EH (cell line): Measurements from ENCODE around the gene DUOXA2.
"Not testable (repeated sequence)": the region's sequence is repeated elsewhere in the genome, so short reads cannot be mapped to it uniquely, and the experiment has no call there.

Source experiments
- DNase-seq: peaks from one replicate; pipeline ENCODE4 v3.0.0-alpha.2; 2015; ENCODE audit warnings: low read depth

Gene DUOXA2

GRCh38 chr15:45114076-45114750 lies at the start of gene DUOXA2, which contains the start of gene DUOX2:
TSS of gene DUOXA2 (plus strand) at chr15:45114326. CDS start at chr15:45114606, 280 bp downstream.
TSS of gene DUOX2 (minus strand) at chr15:45114172. CDS start at chr15:45113411, 761 bp downstream.
- DNase-seq = no peak

- DNase-seq = peak; percentile 32
Observed at GRCh38 chr15:45064386-45064785, 49.7 kb upstream of the DUOXA2 start.

DNA sequence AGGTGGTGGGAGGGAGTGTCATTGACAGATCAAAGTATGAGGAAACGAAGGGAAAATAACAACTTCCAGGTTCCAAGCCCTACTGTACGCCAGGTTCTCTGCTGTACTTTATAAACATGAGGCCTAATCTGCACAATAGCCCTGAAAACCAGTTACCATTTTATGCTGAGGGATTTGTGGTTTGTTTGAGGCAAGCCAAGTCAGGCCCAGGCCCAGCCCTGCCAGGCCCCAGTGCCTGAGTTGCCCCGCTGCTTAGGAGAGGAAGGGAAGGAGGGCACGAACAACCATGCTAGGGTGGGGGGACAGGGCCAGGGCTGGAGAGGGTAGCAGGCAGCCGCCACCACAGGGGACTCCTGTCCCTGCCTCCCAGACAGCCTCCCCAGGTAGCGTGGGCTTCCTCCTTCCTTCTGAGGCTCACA lies 44.2 kb upstream of the DUOXA2 start:
- not testable (repeated sequence) for DNase-seq

DNA sequence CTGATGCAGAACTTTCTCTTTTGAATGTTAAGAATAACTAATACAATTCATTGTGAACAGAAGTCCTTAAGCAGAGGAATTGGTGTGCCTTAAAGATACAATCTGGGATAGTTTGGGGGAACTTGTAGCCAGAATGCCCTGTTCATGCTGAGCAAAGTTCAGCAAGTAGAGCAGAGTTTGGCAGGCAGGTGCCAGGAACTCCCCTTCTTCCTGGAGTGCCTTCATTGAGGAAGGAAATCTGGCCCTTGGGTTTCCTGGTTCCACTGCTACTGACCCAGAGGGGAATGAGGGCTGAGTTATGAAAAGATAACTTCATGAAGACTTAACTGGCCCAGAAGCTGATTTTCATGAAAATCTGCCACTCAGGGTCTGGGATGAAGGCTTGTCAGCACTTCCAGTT lies 40.5 kb upstream of the DUOXA2 start:
- DNase-seq = not testable (repeated sequence)

- DNase-seq = not testable (repeated sequence)
Observed at GRCh38 chr15:45075440-45076320, 38.4 kb upstream of the DUOXA2 start.

DNA sequence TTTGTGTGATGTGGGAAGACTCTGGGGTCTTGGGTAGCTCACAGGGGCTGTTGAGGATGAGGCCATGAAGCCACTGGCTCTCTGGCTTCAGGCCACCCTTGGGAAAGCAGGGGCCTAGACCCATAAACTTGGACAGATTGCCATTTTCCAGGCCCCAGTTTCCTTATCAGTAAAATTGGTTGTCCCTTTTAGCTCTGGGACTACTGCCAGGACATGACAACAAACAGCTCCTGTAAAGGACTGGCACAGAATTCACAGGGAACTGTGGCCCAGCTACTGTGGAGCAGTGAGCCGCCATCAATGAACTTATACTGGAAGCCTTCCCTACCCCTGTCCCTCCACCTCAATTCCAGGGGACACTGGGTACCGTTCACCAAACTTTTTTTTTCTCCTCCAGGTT lies 36.7 kb upstream of the DUOXA2 start:
- not testable (repeated sequence) for DNase-seq

- not testable (repeated sequence) for DNase-seq
Observed at GRCh38 chr15:45079201-45079600, 34.9 kb upstream of the DUOXA2 start.

GRCh38 chr15:45079628-45080246 lies 34.4 kb upstream of the DUOXA2 start:
- DNase-seq = not testable (repeated sequence)

GRCh38 chr15:45080593-45080992 lies 33.5 kb upstream of the DUOXA2 start:
- DNase-seq = not testable (repeated sequence)

DNA sequence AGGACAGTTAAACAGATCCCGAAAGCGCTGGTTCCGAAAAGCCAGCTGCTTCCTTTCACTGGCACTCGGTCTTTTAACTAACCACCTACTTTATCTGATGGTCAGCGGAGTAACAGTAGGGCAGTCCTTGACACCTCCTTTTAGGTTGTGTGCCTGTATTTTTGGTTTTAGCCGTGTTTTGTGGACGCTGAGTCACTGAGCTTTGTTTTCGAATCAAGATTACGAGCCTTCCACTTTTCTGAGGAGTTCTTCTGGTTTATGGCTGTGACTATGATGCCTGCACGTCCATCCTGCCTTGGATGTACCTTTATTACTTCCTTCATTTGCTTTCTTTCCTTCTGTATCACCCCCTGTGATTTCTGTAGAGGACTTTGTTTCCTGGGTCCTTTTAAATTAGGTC lies 31.7 kb upstream of the DUOXA2 start:
- DNase-seq = not testable (repeated sequence)

DNA sequence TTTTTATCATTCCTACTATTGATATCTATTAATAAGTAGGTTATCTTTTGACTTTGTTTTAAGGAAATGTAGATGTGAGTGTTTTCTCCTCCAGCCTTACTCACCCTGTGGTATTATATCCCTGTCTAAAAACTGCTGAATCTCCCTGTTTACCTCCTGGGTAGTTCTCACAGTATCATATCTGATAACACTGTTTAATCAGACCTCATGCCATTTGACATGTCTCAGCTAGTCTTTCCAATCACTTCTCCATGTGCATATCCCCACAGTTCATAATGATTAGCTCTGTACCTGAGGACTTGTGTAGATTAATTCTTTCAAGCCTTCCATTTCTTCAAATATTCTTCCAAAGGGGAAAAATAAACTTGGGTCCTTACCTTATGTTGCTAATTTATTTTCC lies 30.9 kb upstream of the DUOXA2 start:
- DNase-seq = no peak

DNA sequence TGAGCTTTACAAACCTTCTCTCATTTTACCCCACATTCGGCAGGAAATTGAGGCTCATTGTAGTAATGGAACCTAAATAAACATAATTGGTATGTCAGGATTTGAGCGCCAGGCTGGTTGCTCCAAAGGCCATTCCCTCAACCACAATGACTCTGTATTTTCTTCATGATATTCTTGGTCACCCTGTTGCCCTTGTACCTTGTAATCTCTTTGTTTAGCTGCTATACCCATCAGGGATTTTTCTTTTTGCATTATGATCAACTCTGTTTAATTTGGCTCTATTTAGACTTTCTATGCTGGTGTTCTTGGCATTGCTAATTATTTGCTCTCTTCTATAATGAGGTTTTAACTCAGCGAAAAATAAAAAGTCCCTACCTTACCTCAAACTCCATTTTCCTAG lies 30.0 kb upstream of the DUOXA2 start:
- no peak for DNase-seq

GRCh38 chr15:45087513-45087912 lies 26.6 kb upstream of the DUOXA2 start:
- DNase-seq = no peak

DNA sequence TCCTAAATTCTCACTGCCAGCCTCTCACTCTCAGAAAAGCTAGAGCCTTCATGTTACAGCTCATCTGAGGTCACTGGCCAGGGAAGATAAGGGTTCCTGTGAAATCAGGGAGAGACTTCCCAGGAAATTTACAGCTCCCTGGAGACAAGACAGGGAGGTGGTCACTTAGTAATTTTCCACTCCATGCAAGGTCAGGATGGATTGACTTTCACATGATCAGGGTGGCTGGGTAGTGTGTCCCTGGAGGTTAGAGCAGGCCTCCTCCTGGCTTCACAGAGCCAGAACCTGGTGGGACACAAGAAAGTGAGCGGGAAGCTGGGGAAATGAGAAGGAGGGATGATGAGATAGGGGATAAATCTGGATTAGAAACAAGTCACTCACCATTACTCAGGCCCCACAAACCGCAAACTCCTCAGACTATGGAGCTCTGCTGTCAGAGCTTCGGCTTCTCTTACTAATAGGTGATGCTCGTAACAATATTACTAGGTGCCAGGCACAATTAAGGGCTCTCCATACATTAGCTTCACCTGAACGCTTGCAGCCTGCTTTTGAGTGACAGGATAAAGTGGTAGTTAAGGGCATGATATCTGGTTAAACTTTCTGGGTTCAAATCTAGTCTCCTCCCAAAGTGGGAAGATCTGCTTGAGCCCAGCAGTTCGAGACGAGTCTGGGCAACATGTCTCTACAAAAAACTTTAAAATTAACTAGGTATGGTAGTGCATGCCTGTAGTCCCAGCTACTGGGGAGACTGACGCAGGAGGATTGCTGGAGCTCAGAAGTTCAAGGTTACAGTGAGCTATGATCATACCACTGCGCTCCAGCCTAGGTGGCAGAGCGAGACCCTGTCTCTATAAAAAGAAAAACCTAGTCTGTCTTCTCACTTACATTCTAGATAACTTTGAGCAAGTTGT lies 25.1 kb upstream of the DUOXA2 start:
- peak; percentile 20 for DNase-seq

GRCh38 chr15:45089712-45090373 lies 24.3 kb upstream of the DUOXA2 start:
- DNase-seq = no peak

DNA sequence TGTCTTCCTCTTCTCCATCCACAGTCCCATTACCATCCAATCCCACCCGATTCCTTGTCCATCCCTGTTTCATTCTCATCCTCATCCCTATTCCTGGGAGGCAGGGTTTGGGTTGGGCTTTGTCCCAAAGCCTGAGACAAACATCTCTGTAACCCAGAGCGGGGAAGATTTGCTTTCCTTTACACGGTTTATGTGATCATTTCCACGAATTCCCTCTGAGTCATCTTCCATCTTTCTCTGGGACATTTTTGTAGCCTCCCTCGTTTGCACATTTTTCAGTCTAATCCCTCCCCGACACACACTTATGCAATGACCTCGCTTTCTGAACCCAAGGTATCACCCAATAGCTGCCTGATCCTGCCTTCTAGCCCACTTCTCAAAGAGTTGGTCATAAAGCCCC lies 23.0 kb upstream of the DUOXA2 start:
- DNase-seq = peak; percentile 69

- DNase-seq = no peak
Observed at GRCh38 chr15:45091576-45091975, 22.6 kb upstream of the DUOXA2 start.

- DNase-seq = no peak
Observed at GRCh38 chr15:45093013-45093412, 21.1 kb upstream of the DUOXA2 start.

DNA sequence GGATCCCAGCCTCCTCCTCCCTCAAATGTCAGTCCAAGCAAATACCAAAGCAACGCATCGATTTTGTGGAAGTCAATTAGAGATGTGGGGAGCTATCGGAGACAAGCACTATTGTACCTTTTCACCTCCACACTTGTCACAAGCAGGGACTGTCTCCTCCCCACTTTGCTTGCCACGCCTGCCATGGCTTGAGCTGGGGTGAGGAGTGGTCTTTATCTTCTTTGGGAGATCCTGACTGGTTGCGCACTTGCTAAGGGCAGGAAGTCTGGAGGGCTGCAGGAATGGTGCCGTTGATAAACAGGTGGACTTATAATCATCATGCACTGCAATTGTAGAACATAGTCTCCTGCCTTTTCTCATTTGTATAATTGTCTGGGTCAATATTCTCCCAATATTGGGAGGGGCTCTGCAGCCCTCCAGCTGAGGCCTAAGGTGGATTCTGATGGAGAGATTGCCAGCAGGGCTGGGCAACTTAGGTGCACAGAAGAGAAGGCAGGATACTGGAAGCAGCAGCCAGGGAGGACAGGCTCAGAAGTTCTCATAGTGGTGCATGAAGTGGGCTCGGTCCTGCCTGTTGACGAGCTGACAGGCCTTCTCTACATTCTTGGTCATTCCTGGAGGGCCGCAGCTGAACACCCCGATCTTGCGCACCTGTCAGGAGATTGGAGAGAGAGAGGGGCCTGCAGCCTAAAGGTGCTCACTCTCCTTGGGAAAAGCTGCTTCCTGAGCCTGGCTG lies 20.3 kb upstream of the DUOXA2 start:
- no peak for DNase-seq

GRCh38 chr15:45094358-45094730 lies 19.8 kb upstream of the DUOXA2 start:
- DNase-seq = no peak
